Breast epithelium (tissue), 3 donors: ENCODE data around the gene SYNGR1.

ENCODE experiments used
- POLR2AphosphoS5 ChIP-seq, 3 donors: sonication (generic); formaldehyde crosslinking; IDR thresholded peaks; one replicate each; pipeline ENCODE4 v1.6.1; 2017; ENCODE audit warnings: antibody characterized with exemption in 3 of 3
- TF ChIP-seq, protein P1 (sequence below), 3 donors: fragments of 450-650 bp; IDR thresholded peaks; one replicate each; pipeline ENCODE4 v1.5.1; 2016 to 2017; ENCODE audit warnings: antibody characterized with exemption in 3 of 3, mild to moderate bottlenecking in 3 of 3, moderate library complexity in 3 of 3

DNA sequence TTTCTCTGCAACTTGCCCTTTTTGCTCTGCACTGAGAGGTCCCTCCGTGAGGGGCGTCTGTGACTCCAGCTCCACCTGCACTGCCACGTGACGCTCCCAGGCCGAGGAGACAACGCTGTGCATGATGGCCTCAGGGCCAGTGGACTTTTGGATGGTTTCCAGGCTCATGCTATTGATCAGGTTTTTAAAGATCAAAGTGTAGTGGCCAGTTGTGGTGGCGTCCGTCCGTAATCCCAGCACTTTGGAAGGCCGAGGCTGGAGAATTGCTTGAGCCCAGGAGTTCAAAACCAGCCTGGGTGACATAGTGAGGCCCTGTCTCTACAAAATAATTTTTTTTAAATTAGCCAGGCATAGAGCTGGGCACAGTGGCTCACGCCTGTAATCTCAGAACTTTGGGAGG, 46.4 kb upstream of the SYNGR1 start:
- TF ChIP-seq, protein P1, sequence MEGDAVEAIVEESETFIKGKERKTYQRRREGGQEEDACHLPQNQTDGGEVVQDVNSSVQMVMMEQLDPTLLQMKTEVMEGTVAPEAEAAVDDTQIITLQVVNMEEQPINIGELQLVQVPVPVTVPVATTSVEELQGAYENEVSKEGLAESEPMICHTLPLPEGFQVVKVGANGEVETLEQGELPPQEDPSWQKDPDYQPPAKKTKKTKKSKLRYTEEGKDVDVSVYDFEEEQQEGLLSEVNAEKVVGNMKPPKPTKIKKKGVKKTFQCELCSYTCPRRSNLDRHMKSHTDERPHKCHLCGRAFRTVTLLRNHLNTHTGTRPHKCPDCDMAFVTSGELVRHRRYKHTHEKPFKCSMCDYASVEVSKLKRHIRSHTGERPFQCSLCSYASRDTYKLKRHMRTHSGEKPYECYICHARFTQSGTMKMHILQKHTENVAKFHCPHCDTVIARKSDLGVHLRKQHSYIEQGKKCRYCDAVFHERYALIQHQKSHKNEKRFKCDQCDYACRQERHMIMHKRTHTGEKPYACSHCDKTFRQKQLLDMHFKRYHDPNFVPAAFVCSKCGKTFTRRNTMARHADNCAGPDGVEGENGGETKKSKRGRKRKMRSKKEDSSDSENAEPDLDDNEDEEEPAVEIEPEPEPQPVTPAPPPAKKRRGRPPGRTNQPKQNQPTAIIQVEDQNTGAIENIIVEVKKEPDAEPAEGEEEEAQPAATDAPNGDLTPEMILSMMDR (IDR thresholded peaks at IDR 0.05), result no peak
- TF ChIP-seq POLR2AphosphoS5 (IDR thresholded peaks at IDR 0.05), result no peak
